Measurements from ENCODE around the gene ANK3.

ANK3 gene

DNA sequence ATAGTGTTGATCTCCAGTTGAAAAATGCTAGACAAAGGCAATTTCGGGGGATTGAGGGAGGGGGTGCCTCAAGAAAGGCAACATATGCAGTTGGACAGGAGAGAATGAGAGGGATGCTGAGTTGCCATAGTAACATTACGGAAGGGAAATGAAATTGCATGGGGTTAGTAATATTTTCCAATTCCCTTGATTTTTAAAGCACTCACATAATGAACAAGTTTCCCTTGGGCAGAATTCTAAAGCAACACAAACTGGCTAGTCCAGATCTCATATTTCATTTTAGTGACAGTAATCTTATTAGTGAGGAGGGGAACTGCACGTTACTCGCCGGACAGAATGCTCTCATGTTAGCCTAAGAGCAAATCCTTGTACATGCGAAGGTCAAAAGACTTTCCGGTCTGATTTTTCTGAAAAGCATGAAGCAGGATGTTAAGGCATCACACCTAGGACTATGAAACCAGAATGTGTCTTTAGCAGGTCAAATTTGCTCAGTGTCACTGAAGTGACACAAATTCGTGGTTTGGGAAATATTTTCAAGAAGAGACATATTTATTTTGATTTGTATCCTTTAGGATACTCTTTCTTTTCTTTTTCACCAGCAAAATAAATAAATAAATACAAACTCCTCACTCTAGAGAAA, 165.5 kb downstream of the ANK3 start:
- DNase-seq (ENCODE audit: low read depth in 2 of 2): no peak

DNA sequence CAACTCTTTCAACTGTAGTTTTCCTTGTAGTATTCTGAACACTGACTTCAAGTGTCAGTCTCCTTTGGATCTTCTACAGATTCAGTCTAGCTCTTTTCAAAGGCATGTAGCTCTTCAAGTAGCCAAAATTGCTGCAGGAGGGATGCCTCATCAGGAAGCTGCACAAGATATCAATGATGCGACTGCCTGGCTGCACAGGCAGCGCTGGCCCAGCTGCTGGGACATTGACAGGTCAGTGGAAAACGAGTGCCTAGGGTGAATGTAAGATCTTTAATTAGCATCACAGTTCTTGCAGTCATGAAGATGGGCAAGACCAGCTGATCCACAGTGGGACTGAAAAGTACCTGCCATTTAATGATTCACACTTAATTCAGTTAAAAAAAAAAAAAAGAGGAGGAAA, 167.6 kb downstream of the ANK3 start:
- no peak for DNase-seq (ENCODE audit: low read depth in 2 of 2)

- no peak for DNase-seq (ENCODE audit: low read depth in 2 of 2)
Measured at GRCh38 chr10:60212195-60212594, 177.5 kb downstream of the ANK3 start.

DNA sequence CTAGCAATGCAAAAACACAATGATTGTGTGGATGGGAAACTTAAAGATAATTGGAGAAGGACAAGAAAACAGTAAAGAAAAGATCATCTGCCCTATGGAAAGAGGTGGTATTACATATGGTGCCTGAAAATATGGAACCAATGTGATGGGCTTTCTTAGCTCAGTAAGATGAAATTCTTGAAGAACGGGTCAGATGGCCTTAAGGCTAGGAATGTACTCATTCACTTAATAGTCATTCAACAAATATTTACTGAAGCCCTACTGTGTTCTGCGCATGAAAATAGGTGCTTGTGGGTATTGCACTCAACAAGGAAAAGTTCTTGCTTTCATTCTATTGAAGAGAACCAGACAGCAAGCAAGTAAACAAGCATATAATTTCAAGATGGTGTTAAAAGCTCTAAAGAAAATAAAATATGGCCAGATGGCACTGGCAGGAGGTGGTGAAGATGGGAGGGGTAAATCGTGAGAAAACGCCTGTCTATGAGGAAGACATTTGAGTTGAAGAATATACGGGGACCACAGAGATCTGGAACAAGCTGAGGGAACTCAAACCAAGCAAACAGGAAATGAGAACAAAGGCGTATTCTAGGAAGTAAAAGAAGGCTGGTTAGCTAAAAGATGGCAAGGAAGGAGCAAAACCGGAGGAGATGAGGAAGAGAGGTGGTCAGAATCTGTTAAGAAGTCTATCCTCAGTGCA, 179.7 kb downstream of the ANK3 start:
- DNase-seq (ENCODE audit: low read depth in 2 of 2): no peak

- no peak for DNase-seq (ENCODE audit: low read depth in 2 of 2)
Measured at GRCh38 chr10:60208676-60209269, 180.9 kb downstream of the ANK3 start.

DNA sequence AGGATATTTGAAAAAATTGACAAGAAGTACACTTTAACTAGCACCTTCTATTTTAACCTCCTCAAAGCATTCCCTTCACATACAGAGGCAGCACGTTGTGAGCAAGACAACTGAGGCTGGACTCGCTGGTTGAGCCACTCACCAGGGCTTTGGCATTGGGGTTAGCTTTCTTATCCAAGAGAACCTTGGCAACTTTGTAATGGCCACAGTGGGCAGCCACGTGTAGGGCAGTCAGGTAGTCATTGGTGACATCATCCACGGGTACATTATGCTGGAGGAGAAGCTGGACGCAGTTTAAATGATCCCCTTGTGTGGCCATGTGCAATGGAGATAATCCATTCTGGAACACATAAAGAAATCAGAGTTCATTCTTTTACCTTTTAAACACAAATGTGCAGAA, 181.8 kb downstream of the ANK3 start:
- DNase-seq (ENCODE audit: low read depth in 2 of 2): no peak

DNA sequence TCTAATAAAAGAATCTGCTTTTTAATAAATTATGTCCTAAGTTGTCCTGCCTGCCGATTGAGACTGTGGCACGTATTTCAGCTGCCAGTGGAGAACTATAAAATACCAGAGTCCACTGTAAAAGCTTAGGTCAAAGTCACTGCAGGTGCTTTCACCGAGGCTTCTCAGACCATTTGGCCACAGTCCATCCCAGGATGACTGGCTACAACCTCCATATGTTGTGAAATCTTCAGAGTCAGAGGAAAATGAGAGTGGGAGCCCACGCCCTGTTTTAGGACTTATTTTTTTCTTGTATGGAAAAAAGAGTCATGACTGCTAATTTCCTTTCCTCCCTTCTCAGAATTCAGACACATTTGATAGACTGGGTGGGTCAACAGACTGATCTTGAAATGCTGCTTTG, 182.9 kb downstream of the ANK3 start:
- no peak for DNase-seq (ENCODE audit: low read depth in 2 of 2)

GRCh38 chr10:60205741-60206140, 183.9 kb downstream of the ANK3 start:
- no peak for DNase-seq (ENCODE audit: low read depth in 2 of 2)

DNA sequence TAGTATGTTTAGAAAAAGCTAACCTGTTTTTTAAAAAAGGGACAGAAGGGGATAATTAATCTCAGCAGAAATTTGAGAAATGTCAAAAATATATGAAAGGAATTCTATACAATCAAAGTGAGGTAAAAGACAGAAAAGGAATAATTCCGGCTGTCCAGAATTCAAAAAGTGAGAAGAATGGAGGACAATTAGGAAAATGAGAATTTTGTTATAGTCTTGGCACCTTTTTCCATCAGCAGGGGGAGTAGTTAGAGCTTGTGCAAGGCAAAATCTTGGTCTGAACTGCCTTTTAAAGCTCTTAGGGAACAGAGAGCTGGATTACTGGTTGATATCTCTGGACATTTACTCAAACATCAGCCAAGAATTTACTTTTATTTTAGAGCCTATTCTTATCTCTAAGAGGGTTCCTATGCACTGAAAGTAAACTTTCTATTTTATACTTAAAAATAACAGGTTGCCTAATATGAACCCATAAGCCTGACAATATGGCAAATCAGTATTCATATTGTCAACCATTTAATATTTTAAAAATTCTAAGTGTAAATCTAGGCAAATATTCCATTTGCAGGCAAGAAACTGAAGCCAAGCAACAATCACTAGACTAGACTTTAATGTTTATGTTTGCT, 185.6 kb downstream of the ANK3 start:
- DNase-seq (ENCODE audit: low read depth in 2 of 2): no peak

DNA sequence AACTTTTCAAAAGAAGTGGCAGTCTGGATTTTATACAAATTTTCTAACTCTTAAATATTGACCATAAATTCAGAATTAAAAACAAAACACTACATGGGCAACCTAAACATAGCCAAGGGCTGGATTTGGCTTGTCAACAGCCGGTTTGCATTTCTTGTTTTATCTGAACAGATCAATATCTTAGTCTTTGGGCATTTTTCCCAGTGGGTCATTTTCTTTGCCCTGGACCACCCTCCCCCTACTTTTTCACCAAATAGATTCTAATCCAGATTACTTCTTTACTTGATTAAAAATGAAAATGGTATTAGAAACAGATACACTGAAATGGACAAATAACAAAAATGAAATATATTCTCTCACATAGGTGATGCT, 189.0 kb downstream of the ANK3 start:
- no peak for DNase-seq (ENCODE audit: low read depth in 2 of 2)

- no peak for DNase-seq (ENCODE audit: low read depth in 2 of 2)
Measured at GRCh38 chr10:60200012-60200681, 189.5 kb downstream of the ANK3 start.

DNA sequence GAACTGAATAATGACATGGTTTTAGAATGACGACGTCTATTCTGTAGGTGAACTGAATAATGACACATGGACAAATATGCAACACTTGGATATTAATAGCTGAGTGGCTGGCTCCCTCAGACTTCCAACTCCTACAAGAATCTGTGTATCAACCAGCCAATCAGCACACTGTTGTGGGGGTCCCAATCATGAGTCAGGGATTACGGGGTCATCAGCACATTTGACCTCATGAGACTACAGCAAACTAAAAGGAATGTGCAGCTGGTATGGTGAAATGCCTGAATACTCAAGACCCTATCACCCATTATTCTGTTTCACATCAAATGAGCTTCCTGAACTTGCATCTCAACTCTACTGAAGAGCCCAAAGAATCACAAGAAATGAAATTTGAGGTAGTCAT, 192.5 kb downstream of the ANK3 start:
- no peak for DNase-seq (ENCODE audit: low read depth in 2 of 2)

- DNase-seq (ENCODE audit: low read depth in 2 of 2): no peak
Measured at GRCh38 chr10:60194421-60194820, 195.3 kb downstream of the ANK3 start.

DNA sequence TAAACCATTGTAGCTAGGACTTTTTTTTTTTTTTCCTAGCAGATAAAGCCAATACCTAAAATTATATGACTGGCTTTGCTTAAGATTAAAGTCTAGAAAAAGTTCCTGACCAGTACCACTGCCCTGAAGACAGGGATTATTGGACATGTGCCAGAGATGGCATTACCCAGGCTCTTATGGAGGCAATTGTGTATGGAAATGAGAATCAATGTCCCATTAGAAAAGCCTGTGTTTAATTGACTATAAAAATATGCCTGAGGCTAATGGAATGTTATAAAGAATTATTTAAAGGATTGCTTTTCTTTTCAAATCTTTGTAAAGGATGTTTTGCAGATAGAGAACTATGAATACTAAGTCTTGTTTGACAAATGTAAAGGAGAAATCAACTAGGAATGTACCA, 196.7 kb downstream of the ANK3 start:
- DNase-seq (ENCODE audit: low read depth in 2 of 2): no peak

DNA sequence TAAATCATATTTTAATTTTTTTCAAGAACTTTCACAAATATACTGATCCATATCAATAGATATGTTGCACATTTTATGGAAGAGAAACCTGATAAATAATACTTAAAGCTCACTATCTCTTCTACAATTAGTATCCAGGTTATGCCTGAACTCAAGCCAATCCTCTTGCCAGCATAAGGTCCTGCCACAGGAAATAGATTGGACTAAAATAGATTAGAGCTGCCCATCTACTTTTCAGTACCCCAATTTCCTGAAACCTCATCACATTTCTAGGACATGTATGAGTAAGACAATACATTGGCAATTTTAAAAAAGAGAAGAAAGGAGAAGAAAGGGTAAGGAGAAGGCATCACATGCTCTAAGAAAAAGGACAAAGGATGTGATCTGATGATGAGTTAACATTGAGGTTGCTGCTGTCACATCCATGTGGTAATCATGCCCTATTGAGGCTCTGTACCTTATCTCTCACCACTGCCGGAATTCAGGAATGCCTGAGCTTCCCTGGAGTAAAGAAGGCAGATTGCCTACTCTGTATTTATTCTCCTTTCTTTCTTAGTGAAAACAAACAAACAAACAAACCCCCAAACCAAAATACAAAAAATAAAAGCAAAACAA, 199.7 kb downstream of the ANK3 start:
- no peak for DNase-seq (ENCODE audit: low read depth in 2 of 2)

- no peak for DNase-seq (ENCODE audit: low read depth in 2 of 2)
Measured at GRCh38 chr10:60188548-60188947, 201.1 kb downstream of the ANK3 start.

GRCh38 chr10:60187691-60188090, 202.0 kb downstream of the ANK3 start:
- DNase-seq (ENCODE audit: low read depth in 2 of 2): no peak

- no peak for DNase-seq (ENCODE audit: low read depth in 2 of 2)
Measured at GRCh38 chr10:60186315-60187071, 203.2 kb downstream of the ANK3 start.

DNA sequence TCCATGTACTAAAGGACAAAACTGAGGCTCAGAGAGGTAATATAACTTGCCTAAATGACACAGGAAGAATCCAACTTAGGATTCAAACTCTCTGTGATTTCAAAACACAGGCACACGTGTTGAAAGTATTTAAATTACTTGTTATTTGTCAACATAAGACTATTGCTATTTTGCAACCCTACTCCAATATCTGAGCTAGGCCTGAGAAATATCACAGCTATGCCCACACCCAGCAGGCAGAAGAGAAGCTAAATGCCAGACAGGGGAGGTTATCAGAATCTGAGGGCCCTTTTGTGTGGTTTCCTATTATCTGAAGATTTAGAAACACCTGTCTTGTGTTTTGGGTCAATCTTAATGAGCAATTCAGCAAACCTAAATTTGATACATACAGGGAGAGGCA, 204.3 kb downstream of the ANK3 start:
- no peak for DNase-seq (ENCODE audit: low read depth in 2 of 2)

- no peak for DNase-seq (ENCODE audit: low read depth in 2 of 2)
Measured at GRCh38 chr10:60182691-60183090, 207.0 kb downstream of the ANK3 start.

DNA sequence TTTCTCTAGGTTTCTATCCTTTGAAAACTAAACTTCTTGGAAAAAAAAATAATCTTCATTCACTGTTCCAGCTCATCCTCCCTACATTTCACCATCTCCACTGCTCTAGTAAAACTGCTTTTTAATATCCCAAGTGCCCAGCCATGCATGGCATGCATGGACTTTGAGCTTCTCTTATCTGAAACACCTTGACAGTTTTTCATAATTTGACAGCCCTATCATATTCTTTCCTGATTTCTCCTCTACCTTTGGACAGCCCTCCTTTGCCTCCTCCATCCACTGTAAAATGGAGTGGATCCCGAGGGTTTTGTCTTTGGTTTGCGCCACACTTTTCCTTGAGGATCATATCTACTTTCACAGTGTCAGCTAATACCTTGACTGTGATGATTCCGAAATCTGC, 212.8 kb downstream of the ANK3 start:
- no peak for DNase-seq (ENCODE audit: low read depth in 2 of 2)

Measured in stimulated activated CD4-positive, alpha-beta T cell treated with anti-CD3 and anti-CD28 coated beads, Interleukin-4, amount 100 ng/mL, for 48 hours (primary cell).